Measurements from ENCODE around the gene GTF2E1.

The GTF2E1 gene

DNA sequence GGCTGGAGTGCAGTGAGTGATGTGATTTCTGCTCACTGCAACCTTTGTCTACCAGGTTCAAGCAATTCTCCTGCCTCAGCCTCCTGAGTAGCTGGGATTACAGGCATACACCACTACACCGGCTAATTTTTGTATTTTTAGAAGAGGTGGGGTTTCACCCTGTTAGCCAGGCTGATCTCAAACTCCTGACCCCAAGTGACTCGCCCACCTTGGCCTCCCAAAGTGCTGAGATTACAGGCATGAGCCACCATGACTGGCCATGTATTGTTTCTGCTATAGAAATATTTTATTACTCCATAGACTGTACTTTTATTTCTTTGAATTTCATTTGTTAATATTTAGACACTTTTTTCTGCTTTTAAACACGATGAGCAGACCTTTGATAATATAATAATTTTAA is 60.4 kb downstream of the GTF2E1 start:
- DNase-seq = no peak

DNA sequence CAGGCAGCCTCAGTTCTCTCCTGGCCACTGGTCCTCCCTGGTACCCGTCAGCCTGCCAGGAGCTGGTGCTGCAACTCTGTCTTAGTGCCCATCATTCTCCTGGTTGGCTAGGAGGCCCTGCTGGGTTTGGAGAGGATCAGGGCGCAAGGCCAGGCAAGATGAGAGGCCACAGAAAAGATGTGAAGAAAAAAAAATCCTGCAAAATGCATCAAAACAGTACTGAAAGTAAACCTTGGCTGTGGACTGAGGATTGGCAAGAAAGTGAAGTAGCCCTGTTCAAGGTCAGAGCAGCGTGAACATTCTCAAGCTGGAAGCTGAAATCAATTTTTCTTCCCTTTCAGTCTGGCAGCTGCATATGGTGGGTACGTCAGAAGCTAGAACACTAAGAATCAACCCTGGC is 74.2 kb downstream of the GTF2E1 start:
- DNase-seq = no peak

DNA sequence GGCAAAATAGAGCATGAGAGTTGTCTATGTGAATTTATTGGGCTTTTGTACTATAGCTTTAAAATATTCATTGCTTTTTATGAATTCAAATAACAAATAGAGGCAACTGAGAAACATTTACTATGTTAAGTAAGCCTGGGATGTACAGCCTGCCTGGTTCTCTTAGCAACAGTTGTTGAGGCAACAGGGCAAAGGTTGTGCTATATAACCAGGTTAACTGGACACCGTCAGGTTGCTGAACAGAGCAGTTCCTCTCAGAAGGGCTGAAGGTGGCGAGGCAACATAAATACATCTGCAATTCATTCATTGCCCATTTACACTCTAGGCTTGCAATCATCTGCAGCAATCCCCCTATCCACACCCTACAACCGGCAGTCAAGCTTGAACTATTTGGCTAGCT is 78.2 kb downstream of the GTF2E1 start:
- no peak for DNase-seq

DNA sequence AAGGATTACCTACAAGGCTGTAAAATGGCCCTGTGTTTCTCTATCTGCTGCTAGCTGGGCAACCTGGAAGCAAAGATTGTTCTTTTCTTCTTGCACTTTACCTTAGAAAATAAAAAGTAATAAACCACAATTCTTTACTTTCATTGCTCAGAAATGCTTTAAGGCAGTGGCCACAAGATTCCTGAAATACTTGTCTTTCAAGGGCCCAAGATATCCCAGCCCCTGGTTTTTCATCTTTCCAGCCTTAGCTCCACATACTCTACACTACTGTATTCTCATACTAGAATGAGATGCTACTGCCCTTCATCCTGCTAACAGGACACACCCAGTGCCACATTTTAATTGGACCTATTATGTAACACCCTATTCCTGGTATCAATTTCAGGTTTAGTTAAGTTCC is 78.9 kb downstream of the GTF2E1 start:
- no peak for DNase-seq

- no peak for DNase-seq
These were observed 80.6 kb downstream of the GTF2E1 start for GRCh38 chr3:120823156-120823555.

DNA sequence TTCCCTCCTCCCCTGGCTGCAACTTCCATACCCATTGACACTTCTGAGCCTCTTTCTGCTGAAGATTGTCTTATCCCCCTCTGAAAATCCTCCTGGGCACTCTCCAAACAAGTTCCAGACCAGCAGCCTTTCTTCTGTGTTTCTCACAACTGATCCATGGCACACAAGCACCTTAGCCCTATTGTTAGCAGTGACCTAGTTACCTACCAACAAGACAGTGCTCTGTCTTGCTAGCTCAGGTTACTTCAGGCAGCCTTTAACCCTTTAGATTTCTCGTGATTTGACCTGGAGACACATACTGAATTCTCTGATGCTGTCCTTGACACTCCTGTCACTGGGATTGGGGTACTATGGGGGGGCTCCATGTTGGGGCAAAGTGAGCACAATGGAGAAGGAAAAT is 82.1 kb downstream of the GTF2E1 start:
- no peak for DNase-seq

DNA sequence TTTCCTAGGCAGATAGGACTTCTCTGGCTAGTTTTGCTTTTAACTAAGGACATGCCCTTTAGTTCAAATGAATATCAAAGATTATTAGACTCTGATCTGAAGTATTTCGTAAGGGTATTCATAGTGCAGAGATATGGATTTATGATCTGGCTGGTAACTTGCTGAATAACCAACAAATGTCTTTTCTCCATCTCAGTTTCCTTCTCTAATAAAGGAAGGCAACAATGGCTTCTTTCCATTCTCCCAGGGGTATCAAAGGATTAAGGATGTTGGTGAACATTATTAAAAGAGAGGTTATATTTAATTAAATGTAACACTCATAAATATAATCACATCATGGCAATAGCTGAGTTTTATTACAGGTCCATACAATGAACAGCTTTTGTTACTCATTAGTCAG is 86.3 kb downstream of the GTF2E1 start:
- no peak for DNase-seq

GRCh38 chr3:120831066-120831465 is 88.5 kb downstream of the GTF2E1 start:
- no peak for DNase-seq
